Fibroblast of skin of right quadriceps (primary cell): ENCODE measurements around the gene C19orf44.
"Not testable (repeated sequence)": the region's sequence is repeated elsewhere in the genome, so short reads cannot be mapped to it uniquely, and the experiment has no call there.

Experiments
- DNase-seq: peaks from one replicate; pipeline ENCODE4 v3.0.0-alpha.2; 2013

C19orf44 gene

GRCh38 chr19:16495982-16496612, at the start of gene C19orf44, which contains the start of gene CALR3:
Gene C19orf44, plus strand, starts transcription at chr19:16496394. Its CDS starts 4,399 bp downstream, at chr19:16500793.
Gene CALR3, minus strand, starts transcription at chr19:16496167. Its CDS starts 38 bp downstream, at chr19:16496129.
- DNase-seq, result peak; percentile 99

- DNase-seq, result peak; percentile 78
These were observed 49.3 kb upstream of the C19orf44 start for GRCh38 chr19:16446724-16447368.

- DNase-seq, result not testable (repeated sequence)
These were observed 47.3 kb upstream of the C19orf44 start for GRCh38 chr19:16448872-16449271.

- no peak for DNase-seq
These were observed 46.7 kb upstream of the C19orf44 start for GRCh38 chr19:16449330-16449961.

- DNase-seq, result no peak
These were observed 43.9 kb upstream of the C19orf44 start for GRCh38 chr19:16452325-16452724.

- no peak for DNase-seq
These were observed 41.8 kb upstream of the C19orf44 start for GRCh38 chr19:16454351-16454918.

GRCh38 chr19:16455489-16455888, 40.7 kb upstream of the C19orf44 start:
- no peak for DNase-seq

GRCh38 chr19:16456652-16457194, 39.5 kb upstream of the C19orf44 start:
- DNase-seq, result no peak

- DNase-seq, result peak; percentile 38
These were observed 38.8 kb upstream of the C19orf44 start for GRCh38 chr19:16457195-16457953.

- no peak for DNase-seq
These were observed 38.3 kb upstream of the C19orf44 start for GRCh38 chr19:16457954-16458331.

- no peak for DNase-seq
These were observed 37.5 kb upstream of the C19orf44 start for GRCh38 chr19:16458391-16459341.

- no peak for DNase-seq
These were observed 36.5 kb upstream of the C19orf44 start for GRCh38 chr19:16459680-16460079.

GRCh38 chr19:16460454-16460853, 35.7 kb upstream of the C19orf44 start:
- DNase-seq, result no peak

- DNase-seq, result no peak
These were observed 34.6 kb upstream of the C19orf44 start for GRCh38 chr19:16461630-16462051.

- DNase-seq, result no peak
These were observed 33.4 kb upstream of the C19orf44 start for GRCh38 chr19:16462757-16463250.

GRCh38 chr19:16463341-16463990, 32.7 kb upstream of the C19orf44 start:
- DNase-seq, result no peak

GRCh38 chr19:16463991-16464575, 32.1 kb upstream of the C19orf44 start:
- no peak for DNase-seq

GRCh38 chr19:16465239-16465638, 31.0 kb upstream of the C19orf44 start:
- no peak for DNase-seq

GRCh38 chr19:16466802-16467427, 29.3 kb upstream of the C19orf44 start:
- not testable (repeated sequence) for DNase-seq

GRCh38 chr19:16467581-16467980, 28.6 kb upstream of the C19orf44 start:
- DNase-seq, result no peak
